HG03442 (cell line): ENCODE measurements around the gene NTRK3.

Source experiments
- ATAC-seq: cut with Tn5 transposase; IDR thresholded peaks from one replicate; pipeline ENCODE4 v1.9.1; 2021; ENCODE audit warnings: mild to moderate bottlenecking, moderate library complexity; ENCODE audit not compliant: unreplicated experiment

NTRK3 gene

GRCh38 chr15:88011533-88011932 is 245.0 kb downstream of the NTRK3 start:
- ATAC-seq, result no peak

- ATAC-seq, result no peak
Measured at GRCh38 chr15:88006146-88006545, 250.4 kb downstream of the NTRK3 start.

- no peak for ATAC-seq
Measured at GRCh38 chr15:88004399-88004798, 252.1 kb downstream of the NTRK3 start.

- ATAC-seq, result no peak
Measured at GRCh38 chr15:88003541-88004327, 252.8 kb downstream of the NTRK3 start.

- no peak for ATAC-seq
Measured at GRCh38 chr15:88002706-88003105, 253.8 kb downstream of the NTRK3 start.

- ATAC-seq, result no peak
Measured at GRCh38 chr15:87998630-87999029, 257.9 kb downstream of the NTRK3 start.

- no peak for ATAC-seq
Measured at GRCh38 chr15:87986776-87987175, 269.8 kb downstream of the NTRK3 start.

GRCh38 chr15:87985451-87985850 is 271.1 kb downstream of the NTRK3 start:
- no peak for ATAC-seq

- no peak for ATAC-seq
Measured at GRCh38 chr15:87981969-87982368, 274.6 kb downstream of the NTRK3 start.

GRCh38 chr15:87977907-87978306 is 278.6 kb downstream of the NTRK3 start:
- ATAC-seq, result no peak

GRCh38 chr15:87976552-87976951 is 280.0 kb downstream of the NTRK3 start:
- ATAC-seq, result no peak

GRCh38 chr15:87973501-87974215 is 282.9 kb downstream of the NTRK3 start:
- no peak for ATAC-seq

GRCh38 chr15:87971076-87971475 is 285.5 kb downstream of the NTRK3 start:
- ATAC-seq, result no peak

GRCh38 chr15:87967951-87968350 is 288.6 kb downstream of the NTRK3 start:
- ATAC-seq, result no peak

GRCh38 chr15:87965304-87965703 is 291.2 kb downstream of the NTRK3 start:
- no peak for ATAC-seq

GRCh38 chr15:87962428-87962827 is 294.1 kb downstream of the NTRK3 start:
- no peak for ATAC-seq

GRCh38 chr15:87961851-87962420 is 294.6 kb downstream of the NTRK3 start:
- no peak for ATAC-seq

GRCh38 chr15:87959662-87960061 is 296.9 kb downstream of the NTRK3 start:
- ATAC-seq, result no peak

- ATAC-seq, result no peak
Measured at GRCh38 chr15:87959080-87959479, 297.5 kb downstream of the NTRK3 start.

GRCh38 chr15:87955284-87955909 is 301.1 kb downstream of the NTRK3 start:
- no peak for ATAC-seq

- ATAC-seq, result no peak
Measured at GRCh38 chr15:87954793-87955192, 301.7 kb downstream of the NTRK3 start.
